Measurements from ENCODE around the gene AFP.

Gene AFP

GRCh38 chr4:73481358-73481757 lies 45.3 kb downstream of the AFP start, which contains the start of gene AFM:
Gene AFM, plus strand, starts transcription at chr4:73481745. Its CDS starts 31 bp downstream, at chr4:73481776.
- no peak for TF ChIP-seq POLR2A (IDR thresholded peaks at IDR 0.05; ENCODE audit: extremely low read depth, insufficient read length)
- no peak for TF ChIP-seq MAX (IDR thresholded peaks at IDR 0.05; ENCODE audit: low read depth, low read length)
- no peak for TF ChIP-seq CTCF (IDR thresholded peaks at IDR 0.05; ENCODE audit: low read depth, low read length)
- no peak for TF ChIP-seq MYC (IDR thresholded peaks at IDR 0.05; ENCODE audit: low read depth, low read length)
- no peak within 1 kb of the TSS for H3K4me3 ChIP-seq (ENCODE audit: low read depth, low read length)
- DNase-seq (ENCODE audit: low read depth): no peak

GRCh38 chr4:73485085-73485484 lies 49.1 kb downstream of the AFP start:
- TF ChIP-seq MAX (IDR thresholded peaks at IDR 0.05; ENCODE audit: low read depth, low read length): no peak
- TF ChIP-seq POLR2A (IDR thresholded peaks at IDR 0.05; ENCODE audit: extremely low read depth, insufficient read length): no peak
- no peak for TF ChIP-seq MYC (IDR thresholded peaks at IDR 0.05; ENCODE audit: low read depth, low read length)
- no peak for TF ChIP-seq CTCF (IDR thresholded peaks at IDR 0.05; ENCODE audit: low read depth, low read length)
- no peak for DNase-seq (ENCODE audit: low read depth)
- H3K4me3 ChIP-seq (ENCODE audit: low read depth, low read length): no peak overlapping the region

- no peak for TF ChIP-seq MAX (IDR thresholded peaks at IDR 0.05; ENCODE audit: low read depth, low read length)
- TF ChIP-seq CTCF (IDR thresholded peaks at IDR 0.05; ENCODE audit: low read depth, low read length): no peak
- no peak for TF ChIP-seq MYC (IDR thresholded peaks at IDR 0.05; ENCODE audit: low read depth, low read length)
- TF ChIP-seq POLR2A (IDR thresholded peaks at IDR 0.05; ENCODE audit: extremely low read depth, insufficient read length): no peak
- no peak overlapping the region for H3K4me3 ChIP-seq (ENCODE audit: low read depth, low read length)
- no peak for DNase-seq (ENCODE audit: low read depth)
Observed at GRCh38 chr4:73485596-73485995, 49.6 kb downstream of the AFP start.

- TF ChIP-seq MAX (IDR thresholded peaks at IDR 0.05; ENCODE audit: low read depth, low read length) (no peak), MYC (IDR thresholded peaks at IDR 0.05; ENCODE audit: low read depth, low read length) (no peak)
- no peak overlapping the region for H3K4me3 ChIP-seq (ENCODE audit: low read depth, low read length)
- no peak for DNase-seq (ENCODE audit: low read depth)
Observed at GRCh38 chr4:73486497-73486896, 50.5 kb downstream of the AFP start.

GRCh38 chr4:73487233-73487632 lies 51.2 kb downstream of the AFP start:
- H3K4me3 ChIP-seq (ENCODE audit: low read depth, low read length): no peak overlapping the region
- TF ChIP-seq CTCF (IDR thresholded peaks at IDR 0.05; ENCODE audit: low read depth, low read length): no peak
- no peak for TF ChIP-seq POLR2A (IDR thresholded peaks at IDR 0.05; ENCODE audit: extremely low read depth, insufficient read length)
- no peak for TF ChIP-seq MYC (IDR thresholded peaks at IDR 0.05; ENCODE audit: low read depth, low read length)
- no peak for TF ChIP-seq MAX (IDR thresholded peaks at IDR 0.05; ENCODE audit: low read depth, low read length)
- no peak for DNase-seq (ENCODE audit: low read depth)

- TF ChIP-seq MYC (IDR thresholded peaks at IDR 0.05; ENCODE audit: low read depth, low read length): no peak
- TF ChIP-seq CTCF (IDR thresholded peaks at IDR 0.05; ENCODE audit: low read depth, low read length): no peak
- TF ChIP-seq POLR2A (IDR thresholded peaks at IDR 0.05; ENCODE audit: extremely low read depth, insufficient read length): no peak
- no peak for TF ChIP-seq MAX (IDR thresholded peaks at IDR 0.05; ENCODE audit: low read depth, low read length)
- no peak for DNase-seq (ENCODE audit: low read depth)
- H3K4me3 ChIP-seq (ENCODE audit: low read depth, low read length): no peak overlapping the region
Observed at GRCh38 chr4:73499996-73500765, 64.2 kb downstream of the AFP start.

Data from NB4 (cell line).